ENCODE measurements around the gene CFDP1.

Gene CFDP1

GRCh38 chr16:75296606-75297005 lies 136.7 kb downstream of the CFDP1 start:
- peaks cover 2% of the 10 kb centered on the region for H3K4me1 ChIP-seq (ENCODE audit: control insufficient read depth, insufficient read depth, low read length)
- H3K27me3 ChIP-seq (replicated peaks; ENCODE audit: control insufficient read depth, insufficient read depth, low read length), result no peaks in the 10 kb centered on the region
- H3K9me3 ChIP-seq (ENCODE audit: control insufficient read depth, low read length), result no peaks in the 10 kb centered on the region
- no peak overlapping the region for H3K4me3 ChIP-seq (ENCODE audit: low read length)
- no peak overlapping the region for H3K9ac ChIP-seq (ENCODE audit: low read length)
- H3K36me3 ChIP-seq (ENCODE audit: control insufficient read depth, insufficient read depth, low read length, severe bottlenecking), result peaks cover 38% of the 10 kb centered on the region
- no peak for DNase-seq (ENCODE audit: low read depth)

- peaks cover 36% of the 10 kb centered on the region for H3K36me3 ChIP-seq (ENCODE audit: control insufficient read depth, insufficient read depth, low read length, severe bottlenecking)
- H3K9me3 ChIP-seq (ENCODE audit: control insufficient read depth, low read length), result no peaks in the 10 kb centered on the region
- no peaks in the 10 kb centered on the region for H3K27me3 ChIP-seq (replicated peaks; ENCODE audit: control insufficient read depth, insufficient read depth, low read length)
- peaks cover 2% of the 10 kb centered on the region for H3K4me1 ChIP-seq (ENCODE audit: control insufficient read depth, insufficient read depth, low read length)
- no peak overlapping the region for H3K9ac ChIP-seq (ENCODE audit: low read length)
- no peak overlapping the region for H3K4me3 ChIP-seq (ENCODE audit: low read length)
- DNase-seq (ENCODE audit: low read depth), result no peak
Measured at GRCh38 chr16:75294773-75295459, 138.4 kb downstream of the CFDP1 start.

- H3K4me1 ChIP-seq (ENCODE audit: control insufficient read depth, insufficient read depth, low read length), result peaks cover 2% of the 10 kb centered on the region
- H3K4me3 ChIP-seq (ENCODE audit: low read length), result no peak overlapping the region
- peaks cover 35% of the 10 kb centered on the region for H3K36me3 ChIP-seq (ENCODE audit: control insufficient read depth, insufficient read depth, low read length, severe bottlenecking)
- H3K27me3 ChIP-seq (replicated peaks; ENCODE audit: control insufficient read depth, insufficient read depth, low read length), result no peaks in the 10 kb centered on the region
- no peaks in the 10 kb centered on the region for H3K9me3 ChIP-seq (ENCODE audit: control insufficient read depth, low read length)
- H3K9ac ChIP-seq (ENCODE audit: low read length), result no peak overlapping the region
- peak; percentile 65 for DNase-seq (ENCODE audit: low read depth)
Measured at GRCh38 chr16:75293772-75294171, 139.5 kb downstream of the CFDP1 start.

- Histone ChIP-seq H3K9me3 (ENCODE audit: control insufficient read depth, low read length) (no peaks in the 10 kb centered on the region), H3K4me1 (ENCODE audit: control insufficient read depth, insufficient read depth, low read length) (peaks cover 2% of the 10 kb centered on the region), H3K4me3 (ENCODE audit: low read length) (no peak overlapping the region), H3K36me3 (ENCODE audit: control insufficient read depth, insufficient read depth, low read length, severe bottlenecking) (peaks cover 30% of the 10 kb centered on the region), H3K9ac (ENCODE audit: low read length) (no peak overlapping the region), H3K27me3 (replicated peaks; ENCODE audit: control insufficient read depth, insufficient read depth, low read length) (no peaks in the 10 kb centered on the region)
- DNase-seq (ENCODE audit: low read depth), result no peak
Measured at GRCh38 chr16:75293173-75293572, 140.1 kb downstream of the CFDP1 start.

GRCh38 chr16:75292691-75293090 lies 140.6 kb downstream of the CFDP1 start:
- DNase-seq (ENCODE audit: low read depth), result no peak
- no peak overlapping the region for H3K9ac ChIP-seq (ENCODE audit: low read length)
- peaks cover 29% of the 10 kb centered on the region for H3K36me3 ChIP-seq (ENCODE audit: control insufficient read depth, insufficient read depth, low read length, severe bottlenecking)
- H3K9me3 ChIP-seq (ENCODE audit: control insufficient read depth, low read length), result no peaks in the 10 kb centered on the region
- H3K27me3 ChIP-seq (replicated peaks; ENCODE audit: control insufficient read depth, insufficient read depth, low read length), result no peaks in the 10 kb centered on the region
- peaks cover 2% of the 10 kb centered on the region for H3K4me1 ChIP-seq (ENCODE audit: control insufficient read depth, insufficient read depth, low read length)
- H3K4me3 ChIP-seq (ENCODE audit: low read length), result no peak overlapping the region

GRCh38 chr16:75289189-75289588 lies 144.1 kb downstream of the CFDP1 start:
- no peaks in the 10 kb centered on the region for H3K27me3 ChIP-seq (replicated peaks; ENCODE audit: control insufficient read depth, insufficient read depth, low read length)

GRCh38 chr16:75288596-75289120 lies 144.6 kb downstream of the CFDP1 start:
- Histone ChIP-seq H3K9me3 (ENCODE audit: control insufficient read depth, low read length) (no peaks in the 10 kb centered on the region), H3K36me3 (ENCODE audit: control insufficient read depth, insufficient read depth, low read length, severe bottlenecking) (peaks cover 29% of the 10 kb centered on the region), H3K27me3 (replicated peaks; ENCODE audit: control insufficient read depth, insufficient read depth, low read length) (no peaks in the 10 kb centered on the region), H3K4me3 (ENCODE audit: low read length) (no peak overlapping the region), H3K9ac (ENCODE audit: low read length) (no peak overlapping the region), H3K4me1 (ENCODE audit: control insufficient read depth, insufficient read depth, low read length) (no peaks in the 10 kb centered on the region)
- no peak for DNase-seq (ENCODE audit: low read depth)

More at GRCh38 chr16:75289189-75289588, 144.1 kb downstream of the CFDP1 start:
- Histone ChIP-seq H3K36me3 (ENCODE audit: control insufficient read depth, insufficient read depth, low read length, severe bottlenecking) (peaks cover 29% of the 10 kb centered on the region), H3K9ac (ENCODE audit: low read length) (no peak overlapping the region), H3K9me3 (ENCODE audit: control insufficient read depth, low read length) (no peaks in the 10 kb centered on the region), H3K4me3 (ENCODE audit: low read length) (no peak overlapping the region), H3K4me1 (ENCODE audit: control insufficient read depth, insufficient read depth, low read length) (no peaks in the 10 kb centered on the region)
- DNase-seq (ENCODE audit: low read depth), result no peak

- Histone ChIP-seq H3K36me3 (ENCODE audit: control insufficient read depth, insufficient read depth, low read length, severe bottlenecking) (peaks cover 24% of the 10 kb centered on the region), H3K9ac (ENCODE audit: low read length) (no peak overlapping the region), H3K9me3 (ENCODE audit: control insufficient read depth, low read length) (no peaks in the 10 kb centered on the region), H3K27me3 (replicated peaks; ENCODE audit: control insufficient read depth, insufficient read depth, low read length) (no peaks in the 10 kb centered on the region), H3K4me1 (ENCODE audit: control insufficient read depth, insufficient read depth, low read length) (no peaks in the 10 kb centered on the region), H3K4me3 (ENCODE audit: low read length) (no peak overlapping the region)
- no peak for DNase-seq (ENCODE audit: low read depth)
Measured at GRCh38 chr16:75288181-75288580, 145.1 kb downstream of the CFDP1 start.

GRCh38 chr16:75287708-75288107 lies 145.6 kb downstream of the CFDP1 start:
- Histone ChIP-seq H3K9ac (ENCODE audit: low read length) (no peak overlapping the region), H3K4me3 (ENCODE audit: low read length) (no peak overlapping the region), H3K27me3 (replicated peaks; ENCODE audit: control insufficient read depth, insufficient read depth, low read length) (no peaks in the 10 kb centered on the region), H3K9me3 (ENCODE audit: control insufficient read depth, low read length) (no peaks in the 10 kb centered on the region), H3K4me1 (ENCODE audit: control insufficient read depth, insufficient read depth, low read length) (no peaks in the 10 kb centered on the region), H3K36me3 (ENCODE audit: control insufficient read depth, insufficient read depth, low read length, severe bottlenecking) (peaks cover 20% of the 10 kb centered on the region)
- no peak for DNase-seq (ENCODE audit: low read depth)

GRCh38 chr16:75286389-75286788 lies 146.9 kb downstream of the CFDP1 start:
- Histone ChIP-seq H3K9me3 (ENCODE audit: control insufficient read depth, low read length) (no peaks in the 10 kb centered on the region), H3K27me3 (replicated peaks; ENCODE audit: control insufficient read depth, insufficient read depth, low read length) (no peaks in the 10 kb centered on the region), H3K36me3 (ENCODE audit: control insufficient read depth, insufficient read depth, low read length, severe bottlenecking) (peaks cover 7% of the 10 kb centered on the region), H3K4me1 (ENCODE audit: control insufficient read depth, insufficient read depth, low read length) (no peaks in the 10 kb centered on the region), H3K9ac (ENCODE audit: low read length) (no peak overlapping the region), H3K4me3 (ENCODE audit: low read length) (no peak overlapping the region)
- DNase-seq (ENCODE audit: low read depth), result no peak

GRCh38 chr16:75282466-75283281 lies 150.6 kb downstream of the CFDP1 start:
- Histone ChIP-seq H3K36me3 (ENCODE audit: control insufficient read depth, insufficient read depth, low read length, severe bottlenecking) (no peaks in the 10 kb centered on the region), H3K27me3 (replicated peaks; ENCODE audit: control insufficient read depth, insufficient read depth, low read length) (no peaks in the 10 kb centered on the region), H3K9ac (ENCODE audit: low read length) (no peak overlapping the region), H3K4me1 (ENCODE audit: control insufficient read depth, insufficient read depth, low read length) (no peaks in the 10 kb centered on the region), H3K9me3 (ENCODE audit: control insufficient read depth, low read length) (no peaks in the 10 kb centered on the region), H3K4me3 (ENCODE audit: low read length) (no peak overlapping the region)
- DNase-seq (ENCODE audit: low read depth), result no peak

All from adipocyte (in vitro differentiated cells).